Upper lobe of left lung (tissue), 4 donors: Measurements from ENCODE around the gene PSMD12.

Experiments
- EP300 ChIP-seq, 4 donors: sonication (generic); formaldehyde crosslinking; IDR thresholded peaks; one replicate each; pipeline ENCODE4 v1.5.1; 2017; ENCODE audit warnings: antibody characterized with exemption in 4 of 4, control low read depth in 2 of 4
- POLR2A ChIP-seq, 4 donors: fragments of 450-650 bp; IDR thresholded peaks; one replicate each; pipeline ENCODE4 v1.5.1; 2016 to 2017; ENCODE audit warnings: antibody characterized with exemption in 4 of 4, mild to moderate bottlenecking in 2 of 4
- POLR2AphosphoS5 ChIP-seq, 2 donors: sonication (generic); formaldehyde crosslinking; IDR thresholded peaks; one replicate each; pipeline ENCODE4 v1.5.1; 2017; ENCODE audit warnings: antibody characterized with exemption in 2 of 2
- TF ChIP-seq, protein P1 (sequence below), 6 experiments: fragments of 450-650 bp in 4 of 6; fragments of 200-600 bp in 2 of 6; sonication (generic) in 2 of 6; IDR thresholded peaks; one replicate each; pipeline ENCODE4 v1.5.1; 2016 to 2019; ENCODE audit warnings: antibody characterized with exemption in 6 of 6

- TF ChIP-seq, protein P1, sequence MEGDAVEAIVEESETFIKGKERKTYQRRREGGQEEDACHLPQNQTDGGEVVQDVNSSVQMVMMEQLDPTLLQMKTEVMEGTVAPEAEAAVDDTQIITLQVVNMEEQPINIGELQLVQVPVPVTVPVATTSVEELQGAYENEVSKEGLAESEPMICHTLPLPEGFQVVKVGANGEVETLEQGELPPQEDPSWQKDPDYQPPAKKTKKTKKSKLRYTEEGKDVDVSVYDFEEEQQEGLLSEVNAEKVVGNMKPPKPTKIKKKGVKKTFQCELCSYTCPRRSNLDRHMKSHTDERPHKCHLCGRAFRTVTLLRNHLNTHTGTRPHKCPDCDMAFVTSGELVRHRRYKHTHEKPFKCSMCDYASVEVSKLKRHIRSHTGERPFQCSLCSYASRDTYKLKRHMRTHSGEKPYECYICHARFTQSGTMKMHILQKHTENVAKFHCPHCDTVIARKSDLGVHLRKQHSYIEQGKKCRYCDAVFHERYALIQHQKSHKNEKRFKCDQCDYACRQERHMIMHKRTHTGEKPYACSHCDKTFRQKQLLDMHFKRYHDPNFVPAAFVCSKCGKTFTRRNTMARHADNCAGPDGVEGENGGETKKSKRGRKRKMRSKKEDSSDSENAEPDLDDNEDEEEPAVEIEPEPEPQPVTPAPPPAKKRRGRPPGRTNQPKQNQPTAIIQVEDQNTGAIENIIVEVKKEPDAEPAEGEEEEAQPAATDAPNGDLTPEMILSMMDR (IDR thresholded peaks at IDR 0.05), result no peak
- TF ChIP-seq POLR2A (IDR thresholded peaks at IDR 0.05), result no peak
- no peak for TF ChIP-seq POLR2AphosphoS5 (IDR thresholded peaks at IDR 0.05)
- TF ChIP-seq EP300 (IDR thresholded peaks at IDR 0.05), result no peak
Measured at GRCh38 chr17:67328026-67328425, 38.4 kb downstream of the PSMD12 start.
